Gastroesophageal sphincter (tissue), 3 donors: ENCODE measurements around the gene GTF2IRD1.

ENCODE experiments used
- POLR2A ChIP-seq, 2 donors: fragments of 450-650 bp; IDR thresholded peaks; one replicate each; pipeline ENCODE4 v1.6.1; 2017; ENCODE audit warnings: antibody characterized with exemption in 2 of 2, mild to moderate bottlenecking in 2 of 2, moderate library complexity in 1 of 2
- POLR2AphosphoS5 ChIP-seq: sonication (generic); formaldehyde crosslinking; IDR thresholded peaks from one replicate; pipeline ENCODE4 v1.6.1; 2017; ENCODE audit warnings: antibody characterized with exemption
- TF ChIP-seq, protein P1 (sequence below), 4 experiments: fragments of 200-600 bp in 2 of 4; fragments of 450-650 bp in 2 of 4; sonication (generic) in 1 of 4; IDR thresholded peaks; one replicate each; pipeline ENCODE4 v1.5.1; 2017 to 2019; ENCODE audit warnings: antibody characterized with exemption in 4 of 4, mild to moderate bottlenecking in 2 of 4, moderate library complexity in 2 of 4

- TF ChIP-seq, protein P1, sequence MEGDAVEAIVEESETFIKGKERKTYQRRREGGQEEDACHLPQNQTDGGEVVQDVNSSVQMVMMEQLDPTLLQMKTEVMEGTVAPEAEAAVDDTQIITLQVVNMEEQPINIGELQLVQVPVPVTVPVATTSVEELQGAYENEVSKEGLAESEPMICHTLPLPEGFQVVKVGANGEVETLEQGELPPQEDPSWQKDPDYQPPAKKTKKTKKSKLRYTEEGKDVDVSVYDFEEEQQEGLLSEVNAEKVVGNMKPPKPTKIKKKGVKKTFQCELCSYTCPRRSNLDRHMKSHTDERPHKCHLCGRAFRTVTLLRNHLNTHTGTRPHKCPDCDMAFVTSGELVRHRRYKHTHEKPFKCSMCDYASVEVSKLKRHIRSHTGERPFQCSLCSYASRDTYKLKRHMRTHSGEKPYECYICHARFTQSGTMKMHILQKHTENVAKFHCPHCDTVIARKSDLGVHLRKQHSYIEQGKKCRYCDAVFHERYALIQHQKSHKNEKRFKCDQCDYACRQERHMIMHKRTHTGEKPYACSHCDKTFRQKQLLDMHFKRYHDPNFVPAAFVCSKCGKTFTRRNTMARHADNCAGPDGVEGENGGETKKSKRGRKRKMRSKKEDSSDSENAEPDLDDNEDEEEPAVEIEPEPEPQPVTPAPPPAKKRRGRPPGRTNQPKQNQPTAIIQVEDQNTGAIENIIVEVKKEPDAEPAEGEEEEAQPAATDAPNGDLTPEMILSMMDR (IDR thresholded peaks at IDR 0.05) = no peak
- TF ChIP-seq POLR2AphosphoS5 (no peak), POLR2A (IDR thresholded peaks at IDR 0.05) (no peak)
These were observed 22.7 kb upstream of the GTF2IRD1 start for GRCh38 chr7:74430961-74431466.
